ENCODE results near the gene GOLIM4. TPM values are rescaled to one million over a fixed set of nuclear protein-coding genes. Genes with fewer than 3 reads are reported as not detected.

The GOLIM4 gene
- polyA plus RNA-seq, 1 donor from 2014 or later, result 3.2 TPM

GRCh38 chr3:168127466-168127865 is 31.7 kb upstream of the GOLIM4 start:
- TF ChIP-seq, protein P1, sequence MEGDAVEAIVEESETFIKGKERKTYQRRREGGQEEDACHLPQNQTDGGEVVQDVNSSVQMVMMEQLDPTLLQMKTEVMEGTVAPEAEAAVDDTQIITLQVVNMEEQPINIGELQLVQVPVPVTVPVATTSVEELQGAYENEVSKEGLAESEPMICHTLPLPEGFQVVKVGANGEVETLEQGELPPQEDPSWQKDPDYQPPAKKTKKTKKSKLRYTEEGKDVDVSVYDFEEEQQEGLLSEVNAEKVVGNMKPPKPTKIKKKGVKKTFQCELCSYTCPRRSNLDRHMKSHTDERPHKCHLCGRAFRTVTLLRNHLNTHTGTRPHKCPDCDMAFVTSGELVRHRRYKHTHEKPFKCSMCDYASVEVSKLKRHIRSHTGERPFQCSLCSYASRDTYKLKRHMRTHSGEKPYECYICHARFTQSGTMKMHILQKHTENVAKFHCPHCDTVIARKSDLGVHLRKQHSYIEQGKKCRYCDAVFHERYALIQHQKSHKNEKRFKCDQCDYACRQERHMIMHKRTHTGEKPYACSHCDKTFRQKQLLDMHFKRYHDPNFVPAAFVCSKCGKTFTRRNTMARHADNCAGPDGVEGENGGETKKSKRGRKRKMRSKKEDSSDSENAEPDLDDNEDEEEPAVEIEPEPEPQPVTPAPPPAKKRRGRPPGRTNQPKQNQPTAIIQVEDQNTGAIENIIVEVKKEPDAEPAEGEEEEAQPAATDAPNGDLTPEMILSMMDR (IDR thresholded peaks at IDR 0.05; ENCODE audit: poor library complexity, severe bottlenecking), result no peak
- TF ChIP-seq MXI1 (conservative IDR thresholded peaks at IDR 0.05; ENCODE audit: poor library complexity, severe bottlenecking) (no peak), SMC3 (conservative IDR thresholded peaks at IDR 0.05; ENCODE audit: poor library complexity) (no peak), POLR2AphosphoS5 (IDR thresholded peaks at IDR 0.05) (no peak), EP300 (conservative IDR thresholded peaks at IDR 0.05; ENCODE audit: poor library complexity, severe bottlenecking) (no peak), EZH2 (IDR thresholded peaks at IDR 0.05; ENCODE audit: borderline replicate concordance, insufficient read depth, low read length, poor library complexity, severe bottlenecking) (no peak), RAD21 (conservative IDR thresholded peaks at IDR 0.05) (no peak), TAF1 (IDR thresholded peaks at IDR 0.05; ENCODE audit: low read depth) (no peak)
- TF ChIP-seq, protein P2, sequence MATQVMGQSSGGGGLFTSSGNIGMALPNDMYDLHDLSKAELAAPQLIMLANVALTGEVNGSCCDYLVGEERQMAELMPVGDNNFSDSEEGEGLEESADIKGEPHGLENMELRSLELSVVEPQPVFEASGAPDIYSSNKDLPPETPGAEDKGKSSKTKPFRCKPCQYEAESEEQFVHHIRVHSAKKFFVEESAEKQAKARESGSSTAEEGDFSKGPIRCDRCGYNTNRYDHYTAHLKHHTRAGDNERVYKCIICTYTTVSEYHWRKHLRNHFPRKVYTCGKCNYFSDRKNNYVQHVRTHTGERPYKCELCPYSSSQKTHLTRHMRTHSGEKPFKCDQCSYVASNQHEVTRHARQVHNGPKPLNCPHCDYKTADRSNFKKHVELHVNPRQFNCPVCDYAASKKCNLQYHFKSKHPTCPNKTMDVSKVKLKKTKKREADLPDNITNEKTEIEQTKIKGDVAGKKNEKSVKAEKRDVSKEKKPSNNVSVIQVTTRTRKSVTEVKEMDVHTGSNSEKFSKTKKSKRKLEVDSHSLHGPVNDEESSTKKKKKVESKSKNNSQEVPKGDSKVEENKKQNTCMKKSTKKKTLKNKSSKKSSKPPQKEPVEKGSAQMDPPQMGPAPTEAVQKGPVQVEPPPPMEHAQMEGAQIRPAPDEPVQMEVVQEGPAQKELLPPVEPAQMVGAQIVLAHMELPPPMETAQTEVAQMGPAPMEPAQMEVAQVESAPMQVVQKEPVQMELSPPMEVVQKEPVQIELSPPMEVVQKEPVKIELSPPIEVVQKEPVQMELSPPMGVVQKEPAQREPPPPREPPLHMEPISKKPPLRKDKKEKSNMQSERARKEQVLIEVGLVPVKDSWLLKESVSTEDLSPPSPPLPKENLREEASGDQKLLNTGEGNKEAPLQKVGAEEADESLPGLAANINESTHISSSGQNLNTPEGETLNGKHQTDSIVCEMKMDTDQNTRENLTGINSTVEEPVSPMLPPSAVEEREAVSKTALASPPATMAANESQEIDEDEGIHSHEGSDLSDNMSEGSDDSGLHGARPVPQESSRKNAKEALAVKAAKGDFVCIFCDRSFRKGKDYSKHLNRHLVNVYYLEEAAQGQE (IDR thresholded peaks at IDR 0.05; ENCODE audit: borderline replicate concordance), result no peak
- Histone ChIP-seq H3K79me2 (replicated peaks; ENCODE audit: insufficient read depth, low read length) (no peaks in the 10 kb centered on the region), H3K36me3 (ENCODE audit: insufficient read depth, low read length) (no peaks in the 10 kb centered on the region), H3K27me3 (ENCODE audit: insufficient read depth, low read depth, low read length) (no peaks in the 10 kb centered on the region), H3K9me3 (ENCODE audit: low read length) (no peaks in the 10 kb centered on the region), H3F3A (ENCODE audit: insufficient read depth, low read length, poor library complexity, severe bottlenecking) (no peaks in the 10 kb centered on the region), H2AFZ (ENCODE audit: low read depth, low read length) (no peak overlapping the region), H3K27ac (ENCODE audit: low read length) (no peak overlapping the region), H4K20me1 (ENCODE audit: insufficient read depth) (no peaks in the 10 kb centered on the region), H3K4me2 (ENCODE audit: low read length) (no peak overlapping the region), H3K4me3 (ENCODE audit: low read length) (no peak overlapping the region), H3K9ac (ENCODE audit: low read length) (no peak overlapping the region), H3K9me2 (ENCODE audit: insufficient read depth, low read length) (no peaks in the 10 kb centered on the region)

DNA sequence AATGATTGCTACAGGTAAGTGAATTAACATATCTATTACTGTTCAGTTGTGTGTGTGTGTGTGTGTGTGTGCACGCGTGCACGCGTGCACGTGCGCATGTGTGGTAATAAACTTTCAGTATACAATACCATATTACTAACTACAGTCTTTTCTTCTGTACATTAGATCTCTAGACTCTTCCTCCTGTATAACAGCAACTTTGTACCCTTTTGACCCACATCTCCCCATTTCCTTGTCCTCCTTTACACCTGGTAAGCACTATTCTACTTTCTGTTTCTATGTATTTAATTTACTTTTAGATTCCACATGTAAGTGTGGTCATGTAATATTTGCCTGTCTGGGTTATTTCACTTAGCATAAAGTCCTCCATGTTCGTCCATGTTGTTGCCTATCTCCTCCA is 29.1 kb upstream of the GOLIM4 start:
- Histone ChIP-seq H3K9me3 (ENCODE audit: low read length) (no peaks in the 10 kb centered on the region), H3K4me3 (ENCODE audit: low read length) (no peak overlapping the region), H2AFZ (ENCODE audit: low read depth, low read length) (no peak overlapping the region), H3K27ac (ENCODE audit: low read length) (no peak overlapping the region), H3K9ac (ENCODE audit: low read length) (no peak overlapping the region), H3K4me2 (ENCODE audit: low read length) (no peak overlapping the region), H4K20me1 (ENCODE audit: insufficient read depth) (no peaks in the 10 kb centered on the region), H3K36me3 (ENCODE audit: insufficient read depth, low read length) (no peaks in the 10 kb centered on the region), H3K9me2 (ENCODE audit: insufficient read depth, low read length) (no peaks in the 10 kb centered on the region), H3F3A (ENCODE audit: insufficient read depth, low read length, poor library complexity, severe bottlenecking) (no peaks in the 10 kb centered on the region), H3K27me3 (ENCODE audit: insufficient read depth, low read depth, low read length) (no peaks in the 10 kb centered on the region), H3K79me2 (replicated peaks; ENCODE audit: insufficient read depth, low read length) (no peaks in the 10 kb centered on the region)
- TF ChIP-seq POLR2AphosphoS5 (IDR thresholded peaks at IDR 0.05) (no peak), EP300 (conservative IDR thresholded peaks at IDR 0.05; ENCODE audit: poor library complexity, severe bottlenecking) (no peak), TAF1 (IDR thresholded peaks at IDR 0.05; ENCODE audit: low read depth) (no peak), SMC3 (conservative IDR thresholded peaks at IDR 0.05; ENCODE audit: poor library complexity) (no peak)
- TF ChIP-seq, protein P2 (IDR thresholded peaks at IDR 0.05; ENCODE audit: borderline replicate concordance), result no peak

Measured in neural cell (in vitro differentiated cells).